Cardiac septum (tissue), 1 donor: ENCODE measurements around the gene CCR4. TPM values are rescaled to one million over a fixed set of nuclear protein-coding genes. Genes with fewer than 3 reads are reported as not detected.
"Not testable (repeated sequence)": the region's sequence is repeated elsewhere in the genome, so short reads cannot be mapped to it uniquely, and the experiment has no call there.

Experiments
- DNase-seq: peaks from one replicate; pipeline ENCODE4 v3.0.0-alpha.2; 2020; ENCODE audit warnings: low spot score
- intact Hi-C: fragments of 100-400 bp; cut with DNase I; formaldehyde crosslinking; loops from one replicate; pipeline ENCODE4 v1.14.0; 2022
- total RNA-seq: library from RNA; stranded (reverse); fragmentation: NEBNext Ultra II Directional; extraction: Animal tissue kit (Norgen Biotek cat#: 25700); gene quantifications from one replicate; pipeline ENCODE4 v1.2.1, GENCODE V29; 2021
- donor health status: DM: no; HTN: no; CAD: no.

CCR4 gene
- total RNA-seq, 1 donor from 2014 or later = not detected

- intact Hi-C loops = loop anchor here (5.0 kb wide), 2 partner anchors 123 to 423 kb away; no protein-coding TSS in a partner anchor
- no peak for DNase-seq
Measured at GRCh38 chr3:32948625-32949445, 2.6 kb upstream of the CCR4 start.

- intact Hi-C loops = no loop called here
Measured at GRCh38 chr3:32950516-32950915, 928 bp upstream of the CCR4 start.

GRCh38 chr3:32952369-32953077, 1.1 kb downstream of the CCR4 start:
- no peak for DNase-seq
- intact Hi-C loops = no loop called here

More at GRCh38 chr3:32950516-32950915, 928 bp upstream of the CCR4 start:
- no peak for DNase-seq

- DNase-seq = no peak
- intact Hi-C loops = no loop called here
Measured at GRCh38 chr3:32954506-32954905, 3.1 kb downstream of the CCR4 start.

- no peak for DNase-seq
- intact Hi-C loops = no loop called here
Measured at GRCh38 chr3:32956750-32957570, 5.5 kb downstream of the CCR4 start.

GRCh38 chr3:32958509-32958908, 7.1 kb downstream of the CCR4 start:
- no peak for DNase-seq
- intact Hi-C loops = no loop called here

- DNase-seq = no peak
- intact Hi-C loops = no loop called here
Measured at GRCh38 chr3:32959371-32959770, 7.9 kb downstream of the CCR4 start.

GRCh38 chr3:32960404-32961170, 9.1 kb downstream of the CCR4 start:
- DNase-seq = no peak
- intact Hi-C loops = no loop called here

- no peak for DNase-seq
Measured at GRCh38 chr3:32961189-32961715, 9.8 kb downstream of the CCR4 start.

GRCh38 chr3:32963871-32964270, 12.4 kb downstream of the CCR4 start:
- DNase-seq = no peak
- intact Hi-C loops = no loop called here

More at GRCh38 chr3:32961189-32961715, 9.8 kb downstream of the CCR4 start:
- intact Hi-C loops = no loop called here

GRCh38 chr3:32964781-32965180, 13.3 kb downstream of the CCR4 start:
- intact Hi-C loops = not testable (repeated sequence)

GRCh38 chr3:32965617-32966213, 14.3 kb downstream of the CCR4 start:
- intact Hi-C loops, DNase-seq: not testable (repeated sequence)

More at GRCh38 chr3:32964781-32965180, 13.3 kb downstream of the CCR4 start:
- not testable (repeated sequence) for DNase-seq

- DNase-seq, intact Hi-C loops: not testable (repeated sequence)
Measured at GRCh38 chr3:32966627-32967026, 15.2 kb downstream of the CCR4 start.

GRCh38 chr3:32968166-32968919, 16.9 kb downstream of the CCR4 start:
- intact Hi-C loops = no loop called here
- DNase-seq = no peak

GRCh38 chr3:32968920-32969389, 17.5 kb downstream of the CCR4 start:
- intact Hi-C loops = no loop called here
- no peak for DNase-seq

GRCh38 chr3:32969656-32970055, 18.2 kb downstream of the CCR4 start:
- DNase-seq = no peak
- intact Hi-C loops = no loop called here

- intact Hi-C loops, DNase-seq: not testable (repeated sequence)
Measured at GRCh38 chr3:32971291-32971690, 19.8 kb downstream of the CCR4 start.
